Parathyroid adenoma (tissue), 2 donors: ENCODE results near the gene AHNAK.

Experiments
- H2AFZ ChIP-seq: fragments of 300-600 bp; sonication (generic); one replicate; pipeline ENCODE4 v1.7.0; 2017; ENCODE audit warnings: antibody characterized with exemption, mild to moderate bottlenecking
- H3K27ac ChIP-seq: fragments of 300-600 bp; sonication (generic); one replicate; pipeline ENCODE4 v1.7.0; 2017
- H3K27me3 ChIP-seq: fragments of 300-600 bp; sonication (generic); one replicate; pipeline ENCODE4 v1.7.0; 2017; ENCODE audit warnings: low read length; ENCODE audit not compliant: control insufficient read depth, insufficient read depth
- H3K36me3 ChIP-seq: fragments of 300-600 bp; sonication (generic); one replicate; pipeline ENCODE4 v1.7.0; 2017; ENCODE audit warnings: low read length; ENCODE audit not compliant: control insufficient read depth, insufficient read depth
- H3K4me1 ChIP-seq: fragments of 300-600 bp; sonication (generic); one replicate; pipeline ENCODE4 v1.7.0; 2017; ENCODE audit warnings: control low read depth
- H3K4me2 ChIP-seq: fragments of 300-600 bp; sonication (generic); one replicate; pipeline ENCODE4 v1.7.0; 2017; ENCODE audit warnings: low read length
- H3K4me3 ChIP-seq: fragments of 300-600 bp; sonication (generic); one replicate; pipeline ENCODE4 v1.7.0; 2017; ENCODE audit warnings: low read depth, low read length
- H3K79me2 ChIP-seq: fragments of 300-600 bp; sonication (generic); one replicate; pipeline ENCODE4 v1.7.0; 2017; ENCODE audit warnings: control low read depth
- H3K9ac ChIP-seq: fragments of 300-600 bp; sonication (generic); one replicate; pipeline ENCODE4 v1.7.0; 2017; ENCODE audit warnings: mild to moderate bottlenecking
- H3K9me3 ChIP-seq: fragments of 300-600 bp; sonication (generic); one replicate; pipeline ENCODE4 v1.7.0; 2017; ENCODE audit warnings: low read length; ENCODE audit not compliant: control insufficient read depth
- CTCF ChIP-seq: fragments of 300-600 bp; sonication (generic); IDR thresholded peaks from one replicate; pipeline ENCODE4 v1.7.0; 2017; ENCODE audit warnings: antibody characterized with exemption, mild to moderate bottlenecking
- donor health status: primary hyperparathyroidism.

AHNAK gene

GRCh38 chr11:62580959-62581715, 34.5 kb upstream of the AHNAK start:
- Histone ChIP-seq H3K27ac (no peak overlapping the region), H3K27me3 (no peaks in the 10 kb centered on the region), H3K4me3 (no peak overlapping the region), H3K4me1 (no peaks in the 10 kb centered on the region), H3K9me3 (no peaks in the 10 kb centered on the region), H3K4me2 (no peak overlapping the region), H3K79me2 (no peaks in the 10 kb centered on the region), H3K36me3 (no peaks in the 10 kb centered on the region), H2AFZ (no peak overlapping the region), H3K9ac (no peak overlapping the region)
- TF ChIP-seq CTCF: no peak

GRCh38 chr11:62579252-62579651, 32.6 kb upstream of the AHNAK start:
- no peaks in the 10 kb centered on the region for H3K4me1 ChIP-seq
- H3K4me3 ChIP-seq: no peak overlapping the region
- no peaks in the 10 kb centered on the region for H3K27me3 ChIP-seq
- H3K9ac ChIP-seq: no peak overlapping the region
- no peaks in the 10 kb centered on the region for H3K9me3 ChIP-seq
- no peak overlapping the region for H2AFZ ChIP-seq
- no peak overlapping the region for H3K4me2 ChIP-seq
- no peaks in the 10 kb centered on the region for H3K36me3 ChIP-seq
- no peak overlapping the region for H3K27ac ChIP-seq
- no peaks in the 10 kb centered on the region for H3K79me2 ChIP-seq
- TF ChIP-seq CTCF: no peak

GRCh38 chr11:62578541-62578940, 31.9 kb upstream of the AHNAK start:
- no peaks in the 10 kb centered on the region for H3K36me3 ChIP-seq
- no peaks in the 10 kb centered on the region for H3K27me3 ChIP-seq
- H3K4me3 ChIP-seq: no peak overlapping the region
- no peaks in the 10 kb centered on the region for H3K9me3 ChIP-seq
- H2AFZ ChIP-seq: no peak overlapping the region
- no peak overlapping the region for H3K4me2 ChIP-seq
- no peaks in the 10 kb centered on the region for H3K79me2 ChIP-seq
- no peak overlapping the region for H3K27ac ChIP-seq
- no peak overlapping the region for H3K9ac ChIP-seq
- no peaks in the 10 kb centered on the region for H3K4me1 ChIP-seq
- TF ChIP-seq CTCF: no peak

GRCh38 chr11:62577046-62577714, 30.6 kb upstream of the AHNAK start:
- Histone ChIP-seq H3K36me3 (no peaks in the 10 kb centered on the region), H2AFZ (no peak overlapping the region), H3K27me3 (no peaks in the 10 kb centered on the region), H3K4me2 (no peak overlapping the region), H3K4me1 (no peaks in the 10 kb centered on the region), H3K27ac (peak overlapping the region; percentile 69), H3K4me3 (no peak overlapping the region), H3K9ac (no peak overlapping the region), H3K79me2 (no peaks in the 10 kb centered on the region), H3K9me3 (no peaks in the 10 kb centered on the region)
- no peak for TF ChIP-seq CTCF
